Lower leg skin (tissue), 4 donors: ENCODE data around the gene RAP1GDS1. TPM values are rescaled to one million over a fixed set of nuclear protein-coding genes. Genes with fewer than 3 reads are reported as not detected.

Experiments used
- DNase-seq, 2 donors: peaks; one replicate each; pipeline ENCODE4 v3.0.0-alpha.2; 2019; ENCODE audit warnings: low spot score in 2 of 2
- H3K4me3 ChIP-seq: fragments of 200-600 bp; sonication (generic); 2 replicates; pipeline ENCODE4 v1.5.1; 2017; ENCODE audit warnings: mild to moderate bottlenecking, low read depth; ENCODE audit not compliant: poor library complexity, severe bottlenecking
- POLR2A ChIP-seq, 2 donors: fragments of 450-650 bp; IDR thresholded peaks; one replicate each; pipeline ENCODE4 v1.6.1; 2016 to 2017; ENCODE audit warnings: antibody characterized with exemption in 2 of 2, mild to moderate bottlenecking in 1 of 2, moderate library complexity in 1 of 2
- WGBS, 2 donors: methylation state at CpG; one replicate each; pipeline ENCODE4 v1.1.5; 2018; 5-methylcytosine and 5-hydroxymethylcytosine counted together
- intact Hi-C: fragments of 100-400 bp; cut with DNase I; formaldehyde crosslinking; loops from one replicate; pipeline ENCODE4 v1.15.0; 2023; ENCODE audit warnings: low total_unique reads
- total RNA-seq, 4 donors: library from RNA; depleted of rRNA; stranded (reverse); fragments of >200 nt; gene quantifications; one replicate each; pipeline ENCODE4 v1.1.0, GENCODE V29; 2016
- TF ChIP-seq, protein P1 (sequence below), 3 donors: fragments of 450-650 bp; IDR thresholded peaks; one replicate each; pipeline ENCODE4 v1.5.1; 2016; ENCODE audit warnings: antibody characterized with exemption in 3 of 3, mild to moderate bottlenecking in 3 of 3, moderate library complexity in 2 of 3

RAP1GDS1 gene
- total RNA-seq, 4 donors from 2014 or later, result 24.1 to 29.2 (median 26.5) TPM

DNA sequence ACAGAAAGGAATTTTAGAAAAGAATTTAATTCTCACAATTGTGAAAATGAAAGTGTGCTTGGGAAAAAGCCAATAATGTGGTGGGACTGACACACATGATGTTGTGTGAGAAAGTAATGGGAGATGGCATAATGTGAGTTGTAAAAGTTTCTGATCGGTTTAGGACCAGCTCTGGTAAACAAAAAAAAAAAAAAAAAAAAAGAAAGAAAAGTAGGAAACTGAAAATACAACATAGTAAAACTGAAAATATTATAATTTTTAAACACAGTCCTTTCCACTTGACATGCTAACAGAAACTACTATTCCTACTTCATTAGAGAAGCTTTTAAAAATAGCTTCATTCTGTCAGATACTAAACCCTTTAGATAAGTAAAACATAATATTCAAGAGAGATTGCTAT lies 28.2 kb downstream of the RAP1GDS1 start:
- TF ChIP-seq, protein P1, sequence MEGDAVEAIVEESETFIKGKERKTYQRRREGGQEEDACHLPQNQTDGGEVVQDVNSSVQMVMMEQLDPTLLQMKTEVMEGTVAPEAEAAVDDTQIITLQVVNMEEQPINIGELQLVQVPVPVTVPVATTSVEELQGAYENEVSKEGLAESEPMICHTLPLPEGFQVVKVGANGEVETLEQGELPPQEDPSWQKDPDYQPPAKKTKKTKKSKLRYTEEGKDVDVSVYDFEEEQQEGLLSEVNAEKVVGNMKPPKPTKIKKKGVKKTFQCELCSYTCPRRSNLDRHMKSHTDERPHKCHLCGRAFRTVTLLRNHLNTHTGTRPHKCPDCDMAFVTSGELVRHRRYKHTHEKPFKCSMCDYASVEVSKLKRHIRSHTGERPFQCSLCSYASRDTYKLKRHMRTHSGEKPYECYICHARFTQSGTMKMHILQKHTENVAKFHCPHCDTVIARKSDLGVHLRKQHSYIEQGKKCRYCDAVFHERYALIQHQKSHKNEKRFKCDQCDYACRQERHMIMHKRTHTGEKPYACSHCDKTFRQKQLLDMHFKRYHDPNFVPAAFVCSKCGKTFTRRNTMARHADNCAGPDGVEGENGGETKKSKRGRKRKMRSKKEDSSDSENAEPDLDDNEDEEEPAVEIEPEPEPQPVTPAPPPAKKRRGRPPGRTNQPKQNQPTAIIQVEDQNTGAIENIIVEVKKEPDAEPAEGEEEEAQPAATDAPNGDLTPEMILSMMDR (IDR thresholded peaks at IDR 0.05), result no peak
- no peak for TF ChIP-seq POLR2A (IDR thresholded peaks at IDR 0.05)
- intact Hi-C loops, result no loop called here
- WGBS, 2 donors, result 83 to 84% methylated on average over 1 of the region's 1 CpG
- DNase-seq, result no peak
- H3K4me3 ChIP-seq, result no peak overlapping the region

DNA sequence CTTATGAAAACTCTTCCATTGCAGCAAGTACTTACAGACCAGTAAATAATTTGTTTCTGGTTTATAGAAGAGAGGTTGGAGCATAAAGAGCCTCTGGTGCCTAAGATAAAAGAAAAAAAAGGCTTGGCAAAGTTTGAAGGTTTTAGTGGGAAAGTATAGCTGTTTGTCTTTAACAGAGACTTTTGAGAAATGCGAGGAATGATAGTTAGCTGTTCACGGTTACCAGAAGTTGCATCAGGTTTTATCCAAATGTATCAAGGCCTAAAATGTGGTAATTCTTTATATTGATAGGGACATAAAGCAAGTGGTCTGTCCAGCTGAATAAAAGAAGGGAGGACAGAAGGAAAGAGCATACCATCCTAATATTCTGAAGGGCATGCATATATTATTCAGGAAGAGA lies 29.3 kb downstream of the RAP1GDS1 start:
- no peak for DNase-seq
- no peak for TF ChIP-seq POLR2A (IDR thresholded peaks at IDR 0.05)
- TF ChIP-seq, protein P1 (IDR thresholded peaks at IDR 0.05), result no peak
- intact Hi-C loops, result no loop called here
- WGBS, 2 donors, result 72 to 82% methylated on average over 2 of the region's 2 CpGs
- H3K4me3 ChIP-seq, result no peak overlapping the region

DNA sequence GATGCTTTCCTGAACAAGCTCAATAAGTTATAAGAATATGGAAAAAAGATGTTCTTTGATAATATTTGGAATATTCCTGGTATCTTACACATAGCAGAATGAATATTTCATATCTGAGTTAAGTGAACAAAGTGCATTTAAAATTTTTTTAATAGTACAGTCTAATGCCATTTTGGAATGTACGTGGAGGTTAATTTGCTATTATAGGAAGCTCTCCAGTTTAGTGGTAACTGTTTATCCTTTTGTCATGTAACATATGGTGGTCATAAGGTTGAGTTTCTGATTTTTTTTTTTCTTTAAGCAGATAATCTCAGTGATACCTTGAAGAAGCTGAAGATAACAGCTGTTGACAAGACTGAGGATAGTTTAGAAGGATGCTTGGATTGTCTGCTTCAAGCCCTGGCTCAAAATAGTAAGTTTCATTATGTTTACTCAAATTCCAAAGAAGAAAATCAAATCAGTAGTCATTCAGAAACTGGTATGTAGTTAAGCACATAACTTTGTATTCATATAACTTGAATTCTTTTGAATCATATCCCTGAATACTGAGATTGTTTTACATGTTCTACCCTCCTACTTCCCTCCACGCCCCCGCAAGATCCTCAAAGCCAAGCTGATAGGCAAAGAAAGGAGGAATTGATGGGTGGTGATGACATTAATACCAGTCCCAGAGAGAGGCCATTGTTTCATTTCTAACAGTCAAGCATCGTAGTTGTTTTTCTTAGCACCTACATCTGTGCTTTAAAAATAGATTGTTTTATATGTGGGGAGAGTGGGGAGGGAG lies 32.1 kb downstream of the RAP1GDS1 start:
- no peak overlapping the region for H3K4me3 ChIP-seq
- 78 to 83% methylated on average over 4 of the region's 4 CpGs for WGBS, 2 donors
- no peak for TF ChIP-seq POLR2A (IDR thresholded peaks at IDR 0.05)
- TF ChIP-seq, protein P1 (IDR thresholded peaks at IDR 0.05), result no peak
- DNase-seq, result no peak
- intact Hi-C loops, result no loop called here

DNA sequence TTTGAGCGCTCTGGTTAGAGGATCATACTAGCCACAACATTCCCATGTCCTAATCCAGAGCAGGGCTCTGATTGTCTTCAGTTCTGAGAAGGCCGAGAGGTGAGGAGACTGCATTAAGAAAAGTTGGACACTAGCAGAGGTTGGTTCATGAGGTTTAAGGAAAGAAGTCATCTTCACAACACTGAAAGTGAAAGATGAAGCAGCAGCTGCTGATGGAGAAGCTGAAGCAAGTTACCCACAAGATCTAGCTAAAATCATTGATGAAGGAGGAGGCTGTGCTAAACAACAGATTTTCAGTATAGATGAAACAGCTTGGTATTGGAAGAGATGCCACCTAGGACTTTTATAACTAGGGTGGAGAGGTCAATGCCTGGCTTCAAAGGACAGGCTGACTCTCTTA lies 36.8 kb downstream of the RAP1GDS1 start:
- intact Hi-C loops, result no loop called here
- DNase-seq, result no peak
- TF ChIP-seq, protein P1 (IDR thresholded peaks at IDR 0.05), result no peak
- no peak for TF ChIP-seq POLR2A (IDR thresholded peaks at IDR 0.05)
- no peak overlapping the region for H3K4me3 ChIP-seq
- 97 to 100% methylated on average over 2 of the region's 2 CpGs for WGBS, 2 donors

DNA sequence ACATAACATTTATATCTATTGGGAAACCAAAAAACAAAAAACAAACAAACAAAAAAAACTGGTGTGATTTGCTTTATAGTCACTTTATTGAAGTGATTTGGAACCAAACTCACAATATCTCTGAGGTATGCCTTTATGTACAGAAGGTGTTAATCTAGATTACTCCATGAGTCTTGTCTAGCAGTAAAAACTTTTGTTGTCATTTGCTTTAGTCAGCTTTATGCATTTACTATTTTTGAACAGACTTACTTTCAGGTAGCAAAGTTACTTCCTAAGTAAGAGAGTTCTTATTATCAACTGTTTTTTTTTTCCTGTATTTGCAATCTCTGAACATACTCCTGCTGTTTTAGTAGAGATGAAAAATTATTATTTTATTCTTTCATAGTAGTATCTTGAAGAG lies 39.5 kb downstream of the RAP1GDS1 start:
- no peak overlapping the region for H3K4me3 ChIP-seq
- no peak for DNase-seq
- intact Hi-C loops, result no loop called here
- TF ChIP-seq POLR2A (IDR thresholded peaks at IDR 0.05), result no peak
- TF ChIP-seq, protein P1 (IDR thresholded peaks at IDR 0.05), result no peak

DNA sequence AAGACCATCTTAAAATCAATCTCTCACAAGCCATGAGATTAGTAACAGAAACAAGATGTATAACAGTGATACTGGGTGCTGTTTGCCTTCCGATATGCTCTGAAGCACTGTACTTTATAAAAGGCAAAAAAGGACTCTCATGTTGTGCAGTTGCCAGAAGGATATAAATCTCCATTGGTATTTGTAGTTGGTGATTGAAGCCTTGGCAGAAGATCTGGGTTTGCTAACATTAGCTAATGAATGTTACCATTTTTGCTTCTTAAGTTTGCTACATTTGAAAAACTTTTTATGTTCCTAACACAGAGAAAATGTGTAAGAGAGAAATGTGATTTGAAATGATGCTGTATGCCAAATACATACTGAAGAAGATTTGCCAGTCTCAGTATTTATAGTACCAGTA lies 44.4 kb downstream of the RAP1GDS1 start:
- WGBS, 2 donors, result 24 to 30% methylated on average over 1 of the region's 1 CpG
- intact Hi-C loops, result no loop called here
- DNase-seq, result no peak
- TF ChIP-seq POLR2A (IDR thresholded peaks at IDR 0.05), result no peak
- TF ChIP-seq, protein P1 (IDR thresholded peaks at IDR 0.05), result no peak
- H3K4me3 ChIP-seq, result no peak overlapping the region
